Osteoblast (primary cell): ENCODE measurements around the gene TSPAN13. TPM values are rescaled to one million over a fixed set of nuclear protein-coding genes. Genes with fewer than 3 reads are reported as not detected.

Source experiments
- DNase-seq: peaks from one replicate; pipeline ENCODE4 v3.0.0; 2011; ENCODE audit warnings: low spot score, mixed read lengths; ENCODE audit not compliant: insufficient read length; ENCODE audit errors: missing footprints
- H2AFZ ChIP-seq: 2 replicates; pipeline ENCODE4 v1.6.0; 2011; ENCODE audit warnings: mild to moderate bottlenecking, low read length
- H3K27ac ChIP-seq: 2 replicates; pipeline ENCODE4 v1.5.1; 2011; ENCODE audit warnings: mild to moderate bottlenecking, low read depth, low read length, moderate library complexity
- H3K27me3 ChIP-seq: 2 replicates; pipeline ENCODE4 v1.6.0; 2012; ENCODE audit warnings: mild to moderate bottlenecking, control low read depth, inconsistent platforms, low read length, moderate library complexity; ENCODE audit not compliant: insufficient read depth
- H3K36me3 ChIP-seq: 2 replicates; pipeline ENCODE4 v1.5.1; 2011; ENCODE audit warnings: mild to moderate bottlenecking, low read length, control low read depth, moderate library complexity; ENCODE audit not compliant: insufficient read depth
- H3K4me1 ChIP-seq: 2 replicates; pipeline ENCODE4 v1.5.1; 2011; ENCODE audit warnings: mild to moderate bottlenecking, low read length, control low read depth, moderate library complexity; ENCODE audit not compliant: insufficient read depth
- H3K4me2 ChIP-seq: 2 replicates; pipeline ENCODE4 v1.6.0; 2011; ENCODE audit warnings: mild to moderate bottlenecking, low read length; ENCODE audit not compliant: insufficient read depth
- H3K4me3 ChIP-seq: fragments of 200-600 bp; sonication (generic); 3 replicates; pipeline ENCODE4 v1.5.1; 2012; ENCODE audit warnings: mild to moderate bottlenecking, low read length, inconsistent platforms; ENCODE audit not compliant: insufficient read depth
- H3K79me2 ChIP-seq: 2 replicates; pipeline ENCODE4 v1.6.0; 2012; ENCODE audit warnings: mild to moderate bottlenecking, low read length, control low read depth, inconsistent platforms; ENCODE audit not compliant: insufficient read depth
- H3K9me3 ChIP-seq: 2 replicates; pipeline ENCODE4 v1.5.1; 2011; ENCODE audit warnings: low read depth, low read length, control low read depth
- H4K20me1 ChIP-seq: 2 replicates; pipeline ENCODE4 v1.6.0; 2012; ENCODE audit warnings: mild to moderate bottlenecking, low read length, control low read depth; ENCODE audit not compliant: insufficient read depth
- CTCF ChIP-seq: IDR thresholded peaks from 2 replicates; pipeline ENCODE4 v1.5.1; 2011; ENCODE audit warnings: mild to moderate bottlenecking, low read depth, low read length, moderate library complexity; ENCODE audit errors: extremely low read depth
- total RNA-seq: library from RNA; depleted of rRNA; stranded (reverse); fragments of >200 nt; gene quantifications from 2 replicates; pipeline ENCODE4 v1.2.3, GENCODE V29; 2012

TSPAN13 gene
- total RNA-seq, 1 donor = 1.8 TPM

DNA sequence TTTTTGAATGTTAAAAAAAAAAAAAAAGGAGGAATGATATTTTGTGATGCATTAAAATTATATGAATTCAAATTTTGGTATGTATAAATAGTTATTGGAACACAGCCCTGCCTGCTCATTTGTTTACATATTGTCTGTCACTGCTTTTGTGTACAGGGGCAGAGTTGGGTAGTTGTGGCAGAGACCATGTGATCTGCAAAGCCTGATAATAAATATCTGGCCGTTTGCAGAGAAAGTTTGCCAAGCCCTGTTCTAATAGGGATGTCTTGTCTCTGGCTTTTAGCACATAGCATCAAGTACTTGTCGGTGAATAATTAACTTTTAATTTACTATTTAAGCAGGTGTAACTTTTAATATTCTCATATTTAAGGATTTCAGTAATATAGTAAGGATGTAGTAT lies 19.8 kb downstream of the TSPAN13 start:
- H3K4me3 ChIP-seq = no peak overlapping the region
- H3K4me1 ChIP-seq = peaks cover 5% of the 10 kb centered on the region
- no peak overlapping the region for H3K27ac ChIP-seq
- H4K20me1 ChIP-seq = no peaks in the 10 kb centered on the region
- no peak for DNase-seq
- no peaks in the 10 kb centered on the region for H3K9me3 ChIP-seq
- H3K36me3 ChIP-seq = no peaks in the 10 kb centered on the region
- no peak overlapping the region for H3K4me2 ChIP-seq
- H2AFZ ChIP-seq = no peak overlapping the region
- TF ChIP-seq CTCF = no peak
- no peaks in the 10 kb centered on the region for H3K27me3 ChIP-seq
- no peaks in the 10 kb centered on the region for H3K79me2 ChIP-seq

GRCh38 chr7:16773884-16774283 lies 20.3 kb downstream of the TSPAN13 start:
- H3K79me2 ChIP-seq = no peaks in the 10 kb centered on the region

GRCh38 chr7:16774294-16774693 lies 20.7 kb downstream of the TSPAN13 start:
- Histone ChIP-seq H3K4me2 (no peak overlapping the region), H3K9me3 (no peaks in the 10 kb centered on the region), H4K20me1 (no peaks in the 10 kb centered on the region), H2AFZ (no peak overlapping the region), H3K27ac (no peak overlapping the region), H3K27me3 (no peaks in the 10 kb centered on the region), H3K36me3 (no peaks in the 10 kb centered on the region), H3K4me3 (no peak overlapping the region), H3K79me2 (no peaks in the 10 kb centered on the region), H3K4me1 (peaks cover 5% of the 10 kb centered on the region)
- TF ChIP-seq CTCF = no peak
- DNase-seq = no peak

More at GRCh38 chr7:16773884-16774283, 20.3 kb downstream of the TSPAN13 start:
- H2AFZ ChIP-seq = no peak overlapping the region
- H3K9me3 ChIP-seq = no peaks in the 10 kb centered on the region
- DNase-seq = no peak
- H4K20me1 ChIP-seq = no peaks in the 10 kb centered on the region
- H3K27ac ChIP-seq = no peak overlapping the region
- no peaks in the 10 kb centered on the region for H3K27me3 ChIP-seq
- no peaks in the 10 kb centered on the region for H3K36me3 ChIP-seq
- no peak overlapping the region for H3K4me3 ChIP-seq
- H3K4me2 ChIP-seq = no peak overlapping the region
- no peak for TF ChIP-seq CTCF
- H3K4me1 ChIP-seq = peaks cover 5% of the 10 kb centered on the region

DNA sequence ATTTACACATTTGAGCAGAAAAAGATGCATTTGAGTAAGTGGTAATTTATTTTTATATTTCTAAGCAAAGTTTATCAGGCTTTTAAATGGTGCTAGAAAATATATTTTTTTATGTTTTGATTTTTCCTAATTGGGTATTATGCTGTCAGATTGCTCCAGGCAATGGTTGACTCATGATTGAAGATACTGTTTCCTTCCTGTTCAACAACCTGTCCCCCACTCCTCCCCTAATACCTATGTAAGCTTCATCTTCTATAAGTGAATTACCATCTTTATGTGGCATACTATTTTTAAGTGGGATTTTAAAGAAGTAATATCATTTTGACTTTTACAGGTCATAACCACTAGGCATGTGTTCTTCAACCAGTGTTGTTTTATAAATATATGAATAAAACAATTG lies 21.4 kb downstream of the TSPAN13 start:
- Histone ChIP-seq H3K4me1 (peaks cover 5% of the 10 kb centered on the region), H3K27me3 (no peaks in the 10 kb centered on the region), H3K27ac (no peak overlapping the region), H3K79me2 (no peaks in the 10 kb centered on the region), H3K4me2 (no peak overlapping the region), H4K20me1 (no peaks in the 10 kb centered on the region), H3K9me3 (no peaks in the 10 kb centered on the region), H3K36me3 (no peaks in the 10 kb centered on the region), H2AFZ (no peak overlapping the region), H3K4me3 (no peak overlapping the region)
- TF ChIP-seq CTCF = no peak
- no peak for DNase-seq
